Neural progenitor cell (in vitro differentiated cells): Measurements from ENCODE around the gene SHROOM2. TPM values are rescaled to one million over a fixed set of nuclear protein-coding genes. Genes with fewer than 3 reads are reported as not detected.
A peak's percentile ranks its signal among the peaks of the same experiment; 100 is the strongest.

ENCODE experiments used
- DNase-seq: peaks from one replicate; pipeline ENCODE4 v3.0.0-alpha.2; 2016; ENCODE audit warnings: low spot score
- H2AFZ ChIP-seq: fragments of 200-600 bp; sonication (generic); replicated peaks from 2 replicates; pipeline ENCODE4 v1.6.1; 2016; ENCODE audit warnings: antibody characterized with exemption
- H3F3A ChIP-seq: fragments of 200-600 bp; sonication (generic); 2 replicates; pipeline ENCODE4 v1.6.1; 2016; ENCODE audit warnings: antibody characterized with exemption, low read depth
- H3K27ac ChIP-seq: fragments of 200-600 bp; sonication (generic); 2 replicates; pipeline ENCODE4 v1.5.1; 2016; ENCODE audit warnings: mild to moderate bottlenecking
- H3K27me3 ChIP-seq: fragments of 200-600 bp; sonication (generic); 2 replicates; pipeline ENCODE4 v1.6.1; 2016; ENCODE audit warnings: mild to moderate bottlenecking, moderate library complexity
- H3K36me3 ChIP-seq: fragments of 200-600 bp; sonication (generic); 2 replicates; pipeline ENCODE4 v1.5.1; 2016
- H3K4me1 ChIP-seq: fragments of 200-600 bp; sonication (generic); 2 replicates; pipeline ENCODE4 v1.6.1; 2016; ENCODE audit warnings: mixed run types
- H3K4me2 ChIP-seq: fragments of 200-600 bp; sonication (generic); 2 replicates; pipeline ENCODE4 v1.6.1; 2016
- H3K4me3 ChIP-seq: fragments of 200-600 bp; sonication (generic); 2 replicates; pipeline ENCODE4 v1.5.1; 2016
- H3K79me2 ChIP-seq: fragments of 200-600 bp; sonication (generic); 2 replicates; pipeline ENCODE4 v1.6.1; 2016; ENCODE audit warnings: low read depth
- H3K9ac ChIP-seq: fragments of 200-600 bp; sonication (generic); 2 replicates; pipeline ENCODE4 v1.6.1; 2016
- H3K9me3 ChIP-seq: fragments of 200-600 bp; sonication (generic); 2 replicates; pipeline ENCODE4 v1.5.1; 2016; ENCODE audit warnings: low read depth
- H4K20me1 ChIP-seq: fragments of 200-600 bp; sonication (generic); 2 replicates; pipeline ENCODE4 v1.6.1; 2016; ENCODE audit warnings: low read depth
- H3K27ac Mint-ChIP-seq: 3 replicates; pipeline ENCODE4 v1.8.0; 2021; ENCODE audit warnings: mixed read lengths
- H3K27me3 Mint-ChIP-seq: 2 replicates; pipeline ENCODE4 v1.8.0; 2022; ENCODE audit warnings: low read depth, mild to moderate bottlenecking, inconsistent platforms, moderate library complexity, mixed read lengths; ENCODE audit not compliant: insufficient read depth
- H3K36me3 Mint-ChIP-seq: 3 replicates; pipeline ENCODE4 v1.8.0; 2021; ENCODE audit warnings: mixed read lengths
- H3K4me1 Mint-ChIP-seq: 3 replicates; pipeline ENCODE4 v1.8.0; 2021; ENCODE audit warnings: mixed read lengths
- H3K4me3 Mint-ChIP-seq: 3 replicates; pipeline ENCODE4 v1.8.0; 2021; ENCODE audit warnings: mild to moderate bottlenecking, moderate library complexity, mixed read lengths
- H3K9me3 Mint-ChIP-seq: 3 replicates; pipeline ENCODE4 v1.8.0; 2020; ENCODE audit warnings: mixed read lengths
- CTCF ChIP-seq: fragments of 200-600 bp; sonication (generic); IDR thresholded peaks from 2 replicates; pipeline ENCODE4 v1.5.1; 2017; ENCODE audit warnings: antibody characterized with exemption, mild to moderate bottlenecking
- EZH2 ChIP-seq: fragments of 200-600 bp; sonication (generic); IDR thresholded peaks from 2 replicates; pipeline ENCODE4 v1.6.1; 2017; ENCODE audit warnings: antibody characterized with exemption, mild to moderate bottlenecking, moderate library complexity
- EZH2phosphoT487 ChIP-seq: fragments of 200-600 bp; sonication (generic); IDR thresholded peaks from 2 replicates; pipeline ENCODE4 v1.6.1; 2017; ENCODE audit warnings: antibody characterized with exemption
- total RNA-seq: library from RNA; depleted of rRNA; stranded (reverse); fragments of >200 nt; gene quantifications from 2 replicates; pipeline ENCODE4 v1.2.3, GENCODE V29; 2015; ENCODE audit warnings: low replicate concordance

Gene SHROOM2
- total RNA-seq, 1 donor from 2014 or later, result 9.1 TPM

GRCh38 chrX:9865804-9866472 lies 79.7 kb downstream of the SHROOM2 start:
- Mint-ChIP-seq H3K36me3 (peaks cover 11% of the 10 kb centered on the region), H3K9me3 (peaks cover 10% of the 10 kb centered on the region), H3K27ac (peak overlapping the region; percentile 61), H3K27me3 (no peaks in the 10 kb centered on the region), H3K4me1 (peaks cover 21% of the 10 kb centered on the region), H3K4me3 (no peak overlapping the region)
- H3K79me2 ChIP-seq, result peaks cover 16% of the 10 kb centered on the region
- no peaks in the 10 kb centered on the region for H3K9me3 ChIP-seq
- H3F3A ChIP-seq, result no peaks in the 10 kb centered on the region
- TF ChIP-seq EZH2 (no peak), CTCF (no peak), EZH2phosphoT487 (no peak)
- DNase-seq, result no peak
- no peak overlapping the region for H3K4me2 ChIP-seq
- H4K20me1 ChIP-seq, result peaks cover under 1% of the 10 kb centered on the region
- no peak overlapping the region for H2AFZ ChIP-seq
- no peaks in the 10 kb centered on the region for H3K4me1 ChIP-seq
- H3K4me3 ChIP-seq, result no peak overlapping the region
- no peak overlapping the region for H3K27ac ChIP-seq
- H3K36me3 ChIP-seq, result no peaks in the 10 kb centered on the region
- H3K27me3 ChIP-seq, result no peaks in the 10 kb centered on the region
- no peak overlapping the region for H3K9ac ChIP-seq

GRCh38 chrX:9866633-9867032 lies 80.4 kb downstream of the SHROOM2 start:
- H3K27ac Mint-ChIP-seq, result peak overlapping the region; percentile 61
- no peaks in the 10 kb centered on the region for H3K27me3 Mint-ChIP-seq
- no peak for DNase-seq
- peaks cover 4% of the 10 kb centered on the region for H4K20me1 ChIP-seq
- H3K4me1 Mint-ChIP-seq, result peaks cover 21% of the 10 kb centered on the region
- H3K4me3 Mint-ChIP-seq, result no peak overlapping the region
- H2AFZ ChIP-seq, result no peak overlapping the region
- peaks cover 10% of the 10 kb centered on the region for H3K9me3 Mint-ChIP-seq
- H3K4me3 ChIP-seq, result no peak overlapping the region
- no peak overlapping the region for H3K4me2 ChIP-seq
- no peaks in the 10 kb centered on the region for H3K36me3 ChIP-seq
- H3K79me2 ChIP-seq, result peaks cover 11% of the 10 kb centered on the region
- TF ChIP-seq EZH2phosphoT487 (no peak), EZH2 (no peak), CTCF (no peak)
- no peaks in the 10 kb centered on the region for H3F3A ChIP-seq
- H3K9me3 ChIP-seq, result no peaks in the 10 kb centered on the region
- H3K9ac ChIP-seq, result no peak overlapping the region
- H3K27ac ChIP-seq, result no peak overlapping the region
- H3K36me3 Mint-ChIP-seq, result peaks cover 11% of the 10 kb centered on the region
- H3K27me3 ChIP-seq, result no peaks in the 10 kb centered on the region
- no peaks in the 10 kb centered on the region for H3K4me1 ChIP-seq

DNA sequence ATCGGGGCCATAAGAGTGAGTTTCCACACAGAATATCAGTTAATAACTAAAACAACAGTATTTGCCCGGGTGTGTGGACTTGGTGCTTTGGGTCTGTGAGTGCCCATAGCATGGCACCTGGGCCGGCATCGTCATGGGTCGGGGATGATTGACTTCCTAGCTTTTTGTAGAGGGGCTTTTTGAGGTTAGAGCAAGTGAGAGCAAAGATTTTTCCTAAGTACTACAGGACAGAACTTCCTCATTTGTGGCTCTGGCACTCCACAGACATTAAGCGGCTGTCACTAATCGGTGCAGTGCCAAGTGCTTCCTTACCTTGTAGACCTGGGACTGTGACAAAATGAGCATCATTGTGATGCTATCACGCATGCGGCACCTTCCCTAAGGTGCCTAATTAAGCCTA lies 81.0 kb downstream of the SHROOM2 start:
- H3K27ac Mint-ChIP-seq, result peak overlapping the region; percentile 61
- peaks cover 7% of the 10 kb centered on the region for H3K9me3 Mint-ChIP-seq

More for the DNA sequence above, 81.0 kb downstream of the SHROOM2 start:
- H3K36me3 ChIP-seq, result no peaks in the 10 kb centered on the region
- no peaks in the 10 kb centered on the region for H3K27me3 Mint-ChIP-seq
- no peaks in the 10 kb centered on the region for H3F3A ChIP-seq
- peaks cover 11% of the 10 kb centered on the region for H3K36me3 Mint-ChIP-seq
- H3K4me1 Mint-ChIP-seq, result peaks cover 21% of the 10 kb centered on the region
- H3K4me3 ChIP-seq, result no peak overlapping the region
- H3K4me3 Mint-ChIP-seq, result no peak overlapping the region
- H3K27ac ChIP-seq, result no peak overlapping the region
- H4K20me1 ChIP-seq, result peaks cover 4% of the 10 kb centered on the region
- no peaks in the 10 kb centered on the region for H3K4me1 ChIP-seq
- TF ChIP-seq EZH2 (no peak), EZH2phosphoT487 (no peak), CTCF (no peak)
- H3K79me2 ChIP-seq, result peaks cover 10% of the 10 kb centered on the region
- H3K4me2 ChIP-seq, result no peak overlapping the region
- H2AFZ ChIP-seq, result no peak overlapping the region
- H3K27me3 ChIP-seq, result no peaks in the 10 kb centered on the region
- no peaks in the 10 kb centered on the region for H3K9me3 ChIP-seq
- H3K9ac ChIP-seq, result no peak overlapping the region
- no peak for DNase-seq
